Nephron progenitor cell (in vitro differentiated cells): ENCODE results near the gene MACROD2.
A peak's percentile ranks its signal among the peaks of the same experiment; 100 is the strongest.

Experiments used
- DNase-seq: peaks from one replicate; pipeline ENCODE4 v3.0.0; 2021
- H3K27ac Mint-ChIP-seq: 2 replicates; pipeline ENCODE4 v1.8.0; 2021; ENCODE audit warnings: mild to moderate bottlenecking, moderate library complexity, mixed read lengths
- H3K27me3 Mint-ChIP-seq: 2 replicates; pipeline ENCODE4 v1.8.0; 2021; ENCODE audit warnings: mild to moderate bottlenecking, low read depth, mixed read lengths; ENCODE audit not compliant: poor library complexity
- H3K36me3 Mint-ChIP-seq: 2 replicates; pipeline ENCODE4 v1.8.0; 2021; ENCODE audit warnings: low read depth, mixed read lengths
- H3K4me1 Mint-ChIP-seq: 2 replicates; pipeline ENCODE4 v1.8.0; 2021; ENCODE audit warnings: mixed read lengths
- H3K4me3 Mint-ChIP-seq: 2 replicates; pipeline ENCODE4 v1.8.0; 2021; ENCODE audit warnings: mild to moderate bottlenecking, moderate library complexity, mixed read lengths
- H3K9me3 Mint-ChIP-seq: 2 replicates; pipeline ENCODE4 v1.8.0; 2021; ENCODE audit warnings: mild to moderate bottlenecking, moderate library complexity, mixed read lengths
- CTCF ChIP-seq: fragments of 200-600 bp; sonication (generic); IDR thresholded peaks from 2 replicates; pipeline ENCODE4 v1.5.0; 2021; ENCODE audit warnings: antibody characterized with exemption

The MACROD2 gene

GRCh38 chr20:15924556-15924955 is 1929.2 kb downstream of the MACROD2 start:
- no peaks in the 10 kb centered on the region for H3K9me3 Mint-ChIP-seq
- H3K4me3 Mint-ChIP-seq: no peak overlapping the region
- H3K27me3 Mint-ChIP-seq: peaks cover 9% of the 10 kb centered on the region
- H3K27ac Mint-ChIP-seq: no peak overlapping the region
- no peak for DNase-seq
- H3K4me1 Mint-ChIP-seq: no peaks in the 10 kb centered on the region
- no peak for TF ChIP-seq CTCF
- H3K36me3 Mint-ChIP-seq: no peaks in the 10 kb centered on the region

- no peaks in the 10 kb centered on the region for H3K9me3 Mint-ChIP-seq
- no peak overlapping the region for H3K27ac Mint-ChIP-seq
- no peak for DNase-seq
- H3K36me3 Mint-ChIP-seq: no peaks in the 10 kb centered on the region
- H3K27me3 Mint-ChIP-seq: peaks cover 9% of the 10 kb centered on the region
- no peak overlapping the region for H3K4me3 Mint-ChIP-seq
- no peaks in the 10 kb centered on the region for H3K4me1 Mint-ChIP-seq
- no peak for TF ChIP-seq CTCF
Observed at GRCh38 chr20:15925376-15925775, 1930.1 kb downstream of the MACROD2 start.

- no peaks in the 10 kb centered on the region for H3K36me3 Mint-ChIP-seq
- peaks cover 6% of the 10 kb centered on the region for H3K9me3 Mint-ChIP-seq
- no peaks in the 10 kb centered on the region for H3K4me1 Mint-ChIP-seq
- peaks cover 4% of the 10 kb centered on the region for H3K27me3 Mint-ChIP-seq
- no peak for TF ChIP-seq CTCF
- no peak overlapping the region for H3K27ac Mint-ChIP-seq
- H3K4me3 Mint-ChIP-seq: no peak overlapping the region
- DNase-seq: no peak
Observed at GRCh38 chr20:15927893-15928650, 1932.8 kb downstream of the MACROD2 start.

- H3K27ac Mint-ChIP-seq: no peak overlapping the region
- H3K27me3 Mint-ChIP-seq: peaks cover 7% of the 10 kb centered on the region
- H3K36me3 Mint-ChIP-seq: no peaks in the 10 kb centered on the region
- no peak for TF ChIP-seq CTCF
- H3K4me1 Mint-ChIP-seq: no peaks in the 10 kb centered on the region
- H3K4me3 Mint-ChIP-seq: no peak overlapping the region
- peaks cover 6% of the 10 kb centered on the region for H3K9me3 Mint-ChIP-seq
- DNase-seq: no peak
Observed at GRCh38 chr20:15928946-15929345, 1933.6 kb downstream of the MACROD2 start.

GRCh38 chr20:15930311-15931305 is 1935.3 kb downstream of the MACROD2 start:
- H3K27ac Mint-ChIP-seq: no peak overlapping the region

More at GRCh38 chr20:15930311-15931305, 1935.3 kb downstream of the MACROD2 start:
- H3K4me3 Mint-ChIP-seq: no peak overlapping the region
- H3K4me1 Mint-ChIP-seq: no peaks in the 10 kb centered on the region
- peaks cover 7% of the 10 kb centered on the region for H3K27me3 Mint-ChIP-seq
- peak; percentile 56 for TF ChIP-seq CTCF
- peaks cover 6% of the 10 kb centered on the region for H3K9me3 Mint-ChIP-seq
- H3K36me3 Mint-ChIP-seq: no peaks in the 10 kb centered on the region
- peak; percentile 7 for DNase-seq
